Activated gamma-delta T cell (primary cell): Measurements from ENCODE around the gene PITPNB.

ENCODE experiments used
- DNase-seq: peaks from one replicate; lab custom pipeline; 2025; lab: John Stamatoyannopoulos, UW
- total RNA-seq, 2 donors: gene quantifications; one replicate each; lab custom pipeline; 2026; lab: John Stamatoyannopoulos, UW

PITPNB gene
- 22.6 to 28.0 reads per million in 2 donors for total RNA-seq

- peak; percentile 99 for DNase-seq
Observed at GRCh38 chr22:27919222-27919941, at the start of gene PITPNB. PITPNB (minus strand) TSS chr22:27919256; CDS start chr22:27919191, 65 bp downstream.

- no peak for DNase-seq
Observed at GRCh38 chr22:27966168-27967064, 47.4 kb upstream of the PITPNB start.

- no peak for DNase-seq
Observed at GRCh38 chr22:27962268-27963044, 43.4 kb upstream of the PITPNB start.

- DNase-seq = no peak
Observed at GRCh38 chr22:27961680-27962079, 42.6 kb upstream of the PITPNB start.

- no peak for DNase-seq
Observed at GRCh38 chr22:27961182-27961581, 42.1 kb upstream of the PITPNB start.

- no peak for DNase-seq
Observed at GRCh38 chr22:27959335-27960090, 40.5 kb upstream of the PITPNB start.

GRCh38 chr22:27952779-27953178, 33.7 kb upstream of the PITPNB start:
- no peak for DNase-seq

- DNase-seq = no peak
Observed at GRCh38 chr22:27952091-27952490, 33.0 kb upstream of the PITPNB start.

GRCh38 chr22:27949421-27949820, 30.4 kb upstream of the PITPNB start:
- no peak for DNase-seq

- no peak for DNase-seq
Observed at GRCh38 chr22:27948569-27948968, 29.5 kb upstream of the PITPNB start.

GRCh38 chr22:27947448-27947847, 28.4 kb upstream of the PITPNB start:
- no peak for DNase-seq

GRCh38 chr22:27941143-27941542, 22.1 kb upstream of the PITPNB start:
- DNase-seq = no peak

GRCh38 chr22:27937453-27937852, 18.4 kb upstream of the PITPNB start:
- no peak for DNase-seq

GRCh38 chr22:27935897-27936296, 16.8 kb upstream of the PITPNB start:
- DNase-seq = no peak

- no peak for DNase-seq
Observed at GRCh38 chr22:27934069-27934468, 15.0 kb upstream of the PITPNB start.

- DNase-seq = no peak
Observed at GRCh38 chr22:27933186-27933983, 14.3 kb upstream of the PITPNB start.

GRCh38 chr22:27930331-27931060, 11.4 kb upstream of the PITPNB start:
- DNase-seq = no peak

GRCh38 chr22:27927608-27928007, 8.6 kb upstream of the PITPNB start:
- no peak for DNase-seq

- DNase-seq = no peak
Observed at GRCh38 chr22:27925331-27925730, 6.3 kb upstream of the PITPNB start.
